Ovary (tissue), 9 donors: Measurements from ENCODE around the gene GRWD1. TPM values are rescaled to one million over a fixed set of nuclear protein-coding genes. Genes with fewer than 3 reads are reported as not detected.
A peak's percentile ranks its signal among the peaks of the same experiment; 100 is the strongest.

ENCODE experiments used
- DNase-seq, 5 donors: peaks; one replicate each; pipeline ENCODE4 v3.0.0-alpha.2; 2019 to 2020
- H3K27ac ChIP-seq, 2 donors: fragments of 200-600 bp; one replicate each; pipeline versions ENCODE4 v1.5.1 to v1.8.0; 2019 to 2022
- H3K27me3 ChIP-seq: fragments of 200-600 bp; one replicate; pipeline ENCODE4 v1.8.0; 2022
- H3K36me3 ChIP-seq: fragments of 200-600 bp; sonication (generic); one replicate; pipeline ENCODE4 v1.5.1; 2019
- H3K4me1 ChIP-seq: one replicate; pipeline ENCODE4 v1.8.1; 2013; ENCODE audit warnings: mild to moderate bottlenecking, moderate library complexity; ENCODE audit not compliant: insufficient read depth
- H3K4me3 ChIP-seq: fragments of 200-600 bp; sonication (generic); one replicate; pipeline ENCODE4 v1.5.1; 2017
- H3K9me3 ChIP-seq, 2 donors: fragments of 200-600 bp in 1 of 2; sonication (generic) in 1 of 2; one replicate each; pipeline versions ENCODE4 v1.5.1 to v1.8.1; 2013 to 2019; ENCODE audit warnings: mild to moderate bottlenecking in 1 of 2, moderate library complexity in 1 of 2
- EP300 ChIP-seq: sonication (generic); formaldehyde crosslinking; IDR thresholded peaks from one replicate; pipeline ENCODE4 v1.6.1; 2017; ENCODE audit warnings: antibody characterized with exemption
- POLR2A ChIP-seq: fragments of 450-650 bp; IDR thresholded peaks from one replicate; pipeline ENCODE4 v1.6.1; 2017; ENCODE audit warnings: antibody characterized with exemption, mild to moderate bottlenecking, moderate library complexity
- WGBS, 3 donors: extraction: QIAGEN DNeasy Blood & Tissue Kit in 1 of 3; methylation state at CpG; one replicate each; pipeline versions ENCODE4 v1.1.5 to v1.1.7; 2013 to 2017; 5-methylcytosine and 5-hydroxymethylcytosine counted together
- intact Hi-C, 4 donors: fragments of 100-400 bp; cut with DNase I; formaldehyde crosslinking; loops; one replicate each; pipeline versions ENCODE4 v1.11.0 to v1.15.1; 2022 to 2023
- polyA plus RNA-seq, 2 donors: library from polyadenylated mRNA; stranded (reverse); fragments of 200-250 nt in 1 of 2; fragments of 350-450 nt in 1 of 2; fragmentation: Illumina TruSeq in 1 of 2; extraction: RNeasy Lipid Tissue Mini Kit (QIAGEN cat#74804) in 1 of 2; gene quantifications; one replicate each; pipeline ENCODE4 v1.2.3, GENCODE V29; 2013 to 2014
- total RNA-seq, 7 donors: library from RNA; depleted of rRNA in 2 of 7; stranded (reverse); fragments of >200 nt in 2 of 7; fragmentation: NEBNext Ultra II Directional in 3 of 7; extraction: Animal tissue kit (Norgen Biotek cat#: 25700) in 3 of 7; gene quantifications; one replicate each; pipeline versions ENCODE4 v1.1.0 to v1.2.4, GENCODE V29; 2016 to 2023
- TF ChIP-seq, protein P1 (sequence below), 3 donors: fragments of 450-650 bp in 2 of 3; fragments of 200-600 bp in 1 of 3; IDR thresholded peaks; one replicate each; pipeline versions ENCODE4 v1.5.1 to v1.8.0; 2016 to 2022; ENCODE audit warnings: antibody characterized with exemption in 3 of 3, mild to moderate bottlenecking in 1 of 3
- donor health status: DM: no; HTN: no; CAD: no; lungs with moderate emphysema.
- donor health status: DM: no; HTN: no; CAD: no.
- donor health status: Bipolar disorder and iron deficiency.
- donor health status: DM: yes; HTN: yes; CAD: no.
- donor health status: DM: no; HTN: no; CAD: no.
- donor health status: DM: yes; HTN: yes; CAD: no.

Gene GRWD1
- total and polyA plus RNA-seq, 9 donors, result 9.5 to 41.9 (median 27.9) TPM

- Histone ChIP-seq H3K9me3 (no peaks in the 10 kb centered on the region), H3K27me3 (no peaks in the 10 kb centered on the region), H3K4me1 (no peaks in the 10 kb centered on the region), H3K4me3 (no peak overlapping the region), H3K36me3 (no peaks in the 10 kb centered on the region), H3K27ac (no peak overlapping the region)
- intact Hi-C loops, result no loop called here
- TF ChIP-seq, protein P1, sequence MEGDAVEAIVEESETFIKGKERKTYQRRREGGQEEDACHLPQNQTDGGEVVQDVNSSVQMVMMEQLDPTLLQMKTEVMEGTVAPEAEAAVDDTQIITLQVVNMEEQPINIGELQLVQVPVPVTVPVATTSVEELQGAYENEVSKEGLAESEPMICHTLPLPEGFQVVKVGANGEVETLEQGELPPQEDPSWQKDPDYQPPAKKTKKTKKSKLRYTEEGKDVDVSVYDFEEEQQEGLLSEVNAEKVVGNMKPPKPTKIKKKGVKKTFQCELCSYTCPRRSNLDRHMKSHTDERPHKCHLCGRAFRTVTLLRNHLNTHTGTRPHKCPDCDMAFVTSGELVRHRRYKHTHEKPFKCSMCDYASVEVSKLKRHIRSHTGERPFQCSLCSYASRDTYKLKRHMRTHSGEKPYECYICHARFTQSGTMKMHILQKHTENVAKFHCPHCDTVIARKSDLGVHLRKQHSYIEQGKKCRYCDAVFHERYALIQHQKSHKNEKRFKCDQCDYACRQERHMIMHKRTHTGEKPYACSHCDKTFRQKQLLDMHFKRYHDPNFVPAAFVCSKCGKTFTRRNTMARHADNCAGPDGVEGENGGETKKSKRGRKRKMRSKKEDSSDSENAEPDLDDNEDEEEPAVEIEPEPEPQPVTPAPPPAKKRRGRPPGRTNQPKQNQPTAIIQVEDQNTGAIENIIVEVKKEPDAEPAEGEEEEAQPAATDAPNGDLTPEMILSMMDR (IDR thresholded peaks at IDR 0.05), result no peak
- no peak for TF ChIP-seq EP300
- no peak for TF ChIP-seq POLR2A
- 71 to 77% (median 76%) methylated on average over 31 of the region's 31 CpGs for WGBS, 3 donors
- DNase-seq, result peak in 2 of 5 donors; percentile 42 to 44
Observed at GRCh38 chr19:48419158-48419920, 26.4 kb upstream of the GRWD1 start.

DNA sequence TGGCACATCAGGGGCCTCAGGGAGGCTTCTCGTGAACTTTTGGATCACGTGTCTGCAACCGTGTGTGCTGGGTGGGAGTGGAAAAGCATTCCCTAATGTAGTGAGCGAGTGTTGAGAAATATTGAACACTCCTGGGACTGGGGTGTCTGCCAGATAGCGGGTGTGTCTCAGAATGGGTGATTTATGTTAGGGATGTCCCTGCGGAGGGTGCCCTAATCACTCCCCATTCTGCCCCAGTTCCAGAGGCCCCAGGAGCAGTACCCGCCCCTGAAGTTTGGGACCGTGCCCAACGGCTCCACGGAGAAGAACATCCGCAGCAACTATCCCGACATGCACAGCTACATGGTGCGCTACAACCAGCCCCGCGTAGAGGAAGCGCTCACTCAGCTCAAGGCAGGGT is 24.2 kb upstream of the GRWD1 start:
- Histone ChIP-seq H3K27ac (no peak overlapping the region), H3K9me3 (no peaks in the 10 kb centered on the region), H3K27me3 (no peaks in the 10 kb centered on the region), H3K4me3 (no peak overlapping the region), H3K36me3 (no peaks in the 10 kb centered on the region), H3K4me1 (no peaks in the 10 kb centered on the region)
- TF ChIP-seq EP300, result no peak
- TF ChIP-seq, protein P1 (IDR thresholded peaks at IDR 0.05), result no peak
- TF ChIP-seq POLR2A, result no peak
- intact Hi-C loops, result no loop called here
- peak in 3 of 5 donors; percentile 43 to 56 (median 48) for DNase-seq
- WGBS, 3 donors, result 47 to 51% (median 49%) methylated on average over 12 to 16 of the region's 16 CpGs

- H3K4me3 ChIP-seq, result no peak overlapping the region
- DNase-seq, result peak in 1 of 5 donors; percentile 24
- no peak overlapping the region for H3K27ac ChIP-seq
- H3K27me3 ChIP-seq, result no peaks in the 10 kb centered on the region
- no peak for TF ChIP-seq POLR2A
- TF ChIP-seq, protein P1 (IDR thresholded peaks at IDR 0.05), result no peak
- TF ChIP-seq EP300, result no peak
- no peaks in the 10 kb centered on the region for H3K36me3 ChIP-seq
- 18 to 36% (median 21%) methylated on average over 8 of the region's 8 CpGs for WGBS, 3 donors
- no peaks in the 10 kb centered on the region for H3K9me3 ChIP-seq
- H3K4me1 ChIP-seq, result no peaks in the 10 kb centered on the region
- intact Hi-C loops, result no loop called here
Observed at GRCh38 chr19:48424694-48425219, 21.0 kb upstream of the GRWD1 start.

DNA sequence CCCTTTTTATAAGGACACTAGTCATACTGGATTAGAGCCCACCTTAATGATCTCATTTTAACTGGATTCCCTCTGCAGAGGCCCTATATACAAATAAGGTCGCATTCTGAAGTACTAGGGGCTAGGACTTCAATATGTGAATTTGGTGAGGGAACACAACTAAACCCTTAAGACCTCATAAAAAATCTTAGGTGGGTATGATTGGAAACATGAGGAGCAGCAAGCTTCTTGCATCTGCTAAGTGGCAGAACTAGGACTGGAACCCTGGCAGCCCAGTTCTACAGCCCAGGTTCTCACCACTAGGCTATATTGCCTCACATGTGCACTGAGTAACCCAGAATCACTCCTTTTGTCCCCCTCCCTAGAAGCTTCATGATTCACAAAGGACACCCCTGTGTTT is 17.1 kb upstream of the GRWD1 start:
- no peaks in the 10 kb centered on the region for H3K4me1 ChIP-seq
- H3K36me3 ChIP-seq, result no peaks in the 10 kb centered on the region
- H3K4me3 ChIP-seq, result no peak overlapping the region
- intact Hi-C loops, result no loop called here
- no peak for TF ChIP-seq EP300
- TF ChIP-seq POLR2A, result no peak
- TF ChIP-seq, protein P1 (IDR thresholded peaks at IDR 0.05), result no peak
- WGBS, 3 donors, result 88 to 100% (median 95%) methylated on average over 1 of the region's 1 CpG
- no peaks in the 10 kb centered on the region for H3K27me3 ChIP-seq
- no peaks in the 10 kb centered on the region for H3K9me3 ChIP-seq
- no peak overlapping the region for H3K27ac ChIP-seq
- no peak for DNase-seq
